Measurements from ENCODE around the gene ADAMTS13. TPM values are rescaled to one million over a fixed set of nuclear protein-coding genes. Genes with fewer than 3 reads are reported as not detected.

Gene ADAMTS13
- total and polyA plus RNA-seq, 2 experiments from 2014 or later: 1.4 to 2.2 TPM

- no peak overlapping the region for H2AFZ ChIP-seq
- no peaks in the 10 kb centered on the region for H3K4me1 ChIP-seq (ENCODE audit: insufficient read depth)
- no peaks in the 10 kb centered on the region for H4K20me1 ChIP-seq (ENCODE audit: insufficient read depth)
- no peaks in the 10 kb centered on the region for H3K9me3 ChIP-seq (ENCODE audit: low read depth)
- H3F3A ChIP-seq (ENCODE audit: insufficient read depth): no peaks in the 10 kb centered on the region
- in situ Hi-C loops (cut with MboI): no loop called here
- no peak overlapping the region for H3K27ac ChIP-seq
- 28% methylated on average over 19 to 20 of the region's 30 CpGs for WGBS, 2 experiments (ENCODE audit: low coverage in 1 of 2, low lambda C conversion rate in 2 of 2, missing lambda C conversion rate in 2 of 2)
- no peaks in the 10 kb centered on the region for H3K9me2 ChIP-seq (ENCODE audit: insufficient read depth)
- H3K4me2 ChIP-seq (ENCODE audit: unreplicated experiment): peak overlapping the region; percentile 71
- H3K9ac ChIP-seq: peak overlapping the region; percentile 79
- peak; percentile 37 for DNase-seq
- no peaks in the 10 kb centered on the region for H3K79me2 ChIP-seq (ENCODE audit: insufficient read depth)
- H3K27me3 ChIP-seq (replicated peaks; ENCODE audit: insufficient read depth): no peaks in the 10 kb centered on the region
- H3K4me3 ChIP-seq: peak overlapping the region; percentile 77
- H3K36me3 ChIP-seq (ENCODE audit: low read depth): no peaks in the 10 kb centered on the region
- no peak for TF ChIP-seq EZH2 (IDR thresholded peaks at IDR 0.05; ENCODE audit: insufficient read depth, poor library complexity, severe bottlenecking)
- TF ChIP-seq EZH2phosphoT487 (IDR thresholded peaks at IDR 0.05; ENCODE audit: insufficient read depth, low read depth): no peak
These were observed 38.4 kb downstream of the ADAMTS13 start for GRCh38 chr9:133460405-133461175.

GRCh38 chr9:133461975-133462374 is 39.8 kb downstream of the ADAMTS13 start:
- no peaks in the 10 kb centered on the region for H3K36me3 ChIP-seq (ENCODE audit: low read depth)
- no peaks in the 10 kb centered on the region for H3K79me2 ChIP-seq (ENCODE audit: insufficient read depth)
- no peak overlapping the region for H2AFZ ChIP-seq
- no peak overlapping the region for H3K27ac ChIP-seq
- no peak for DNase-seq
- 67 to 73% methylated on average over 4 of the region's 4 CpGs for WGBS, 2 experiments (ENCODE audit: low coverage in 1 of 2, low lambda C conversion rate in 2 of 2, missing lambda C conversion rate in 2 of 2)
- no peaks in the 10 kb centered on the region for H4K20me1 ChIP-seq (ENCODE audit: insufficient read depth)
- TF ChIP-seq EZH2phosphoT487 (IDR thresholded peaks at IDR 0.05; ENCODE audit: insufficient read depth, low read depth): no peak
- no peak for TF ChIP-seq EZH2 (IDR thresholded peaks at IDR 0.05; ENCODE audit: insufficient read depth, poor library complexity, severe bottlenecking)
- no peak overlapping the region for H3K9ac ChIP-seq
- H3K4me2 ChIP-seq (ENCODE audit: unreplicated experiment): no peak overlapping the region
- in situ Hi-C loops (cut with MboI): no loop called here
- H3K27me3 ChIP-seq (replicated peaks; ENCODE audit: insufficient read depth): no peaks in the 10 kb centered on the region
- no peaks in the 10 kb centered on the region for H3K9me2 ChIP-seq (ENCODE audit: insufficient read depth)
- H3K4me1 ChIP-seq (ENCODE audit: insufficient read depth): no peaks in the 10 kb centered on the region
- no peak overlapping the region for H3K4me3 ChIP-seq
- H3K9me3 ChIP-seq (ENCODE audit: low read depth): no peaks in the 10 kb centered on the region
- H3F3A ChIP-seq (ENCODE audit: insufficient read depth): no peaks in the 10 kb centered on the region; the same call in 1 of the 2 replicates

- Histone ChIP-seq H3K9ac (no peak overlapping the region), H3K79me2 (ENCODE audit: insufficient read depth) (no peaks in the 10 kb centered on the region), H3K4me2 (ENCODE audit: unreplicated experiment) (no peak overlapping the region), H3K9me2 (ENCODE audit: insufficient read depth) (no peaks in the 10 kb centered on the region), H4K20me1 (ENCODE audit: insufficient read depth) (no peaks in the 10 kb centered on the region), H2AFZ (no peak overlapping the region), H3K36me3 (ENCODE audit: low read depth) (no peaks in the 10 kb centered on the region), H3K27me3 (replicated peaks; ENCODE audit: insufficient read depth) (no peaks in the 10 kb centered on the region), H3K9me3 (ENCODE audit: low read depth) (no peaks in the 10 kb centered on the region), H3K4me3 (no peak overlapping the region), H3K27ac (no peak overlapping the region), H3F3A (ENCODE audit: insufficient read depth) (no peaks in the 10 kb centered on the region; the same call in 1 of the 2 replicates), H3K4me1 (ENCODE audit: insufficient read depth) (no peaks in the 10 kb centered on the region)
- in situ Hi-C loops (cut with MboI): no loop called here
- 85 to 87% methylated on average over 21 to 22 of the region's 22 CpGs for WGBS, 2 experiments (ENCODE audit: low coverage in 1 of 2, low lambda C conversion rate in 2 of 2, missing lambda C conversion rate in 2 of 2)
- DNase-seq: no peak
- TF ChIP-seq EZH2phosphoT487 (IDR thresholded peaks at IDR 0.05; ENCODE audit: insufficient read depth, low read depth) (no peak), EZH2 (IDR thresholded peaks at IDR 0.05; ENCODE audit: insufficient read depth, poor library complexity, severe bottlenecking) (no peak)
These were observed 41.2 kb downstream of the ADAMTS13 start for GRCh38 chr9:133463234-133463863.

DNA sequence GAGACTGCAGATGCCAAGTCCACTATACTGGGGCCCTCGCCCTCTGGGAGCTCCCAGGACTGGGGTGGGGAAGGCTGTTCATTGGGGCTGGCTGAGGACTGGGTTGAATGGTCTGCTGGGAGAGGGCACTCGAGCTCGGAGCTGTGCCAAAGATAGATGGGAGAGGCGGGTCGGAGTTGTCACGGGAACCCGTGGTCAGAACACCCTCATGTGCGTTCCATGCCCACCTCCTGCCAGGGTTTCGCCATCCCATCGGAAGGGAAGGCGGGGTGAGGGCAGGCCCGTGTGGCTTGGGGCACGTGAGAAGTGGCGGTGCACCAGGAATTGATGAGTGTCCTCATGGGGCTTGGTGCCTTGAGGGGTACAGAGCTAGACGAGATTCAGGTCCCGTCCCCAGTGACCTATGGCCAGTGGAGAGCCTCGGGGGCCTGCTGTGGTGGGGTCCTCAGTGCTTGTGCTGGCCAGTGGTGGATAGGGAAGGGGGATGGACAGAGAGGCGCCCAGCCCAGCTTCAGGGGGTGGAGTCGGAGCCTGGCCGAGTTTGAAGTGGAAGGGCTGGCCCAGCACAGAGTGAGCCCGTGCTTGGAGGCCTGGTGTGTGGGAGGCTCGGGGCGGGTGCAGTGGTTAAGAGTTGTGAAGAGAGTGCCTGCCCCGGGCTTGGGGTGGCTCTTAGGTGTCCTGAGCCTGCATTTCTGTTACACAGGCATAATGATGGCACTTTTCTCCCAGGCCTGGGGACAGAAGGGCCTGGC is 41.9 kb downstream of the ADAMTS13 start:
- DNase-seq: peak; percentile 20
- in situ Hi-C loops (cut with MboI): no loop called here
- Histone ChIP-seq H3K79me2 (ENCODE audit: insufficient read depth) (no peaks in the 10 kb centered on the region), H3K4me3 (no peak overlapping the region), H3K27ac (no peak overlapping the region), H3K9me3 (ENCODE audit: low read depth) (no peaks in the 10 kb centered on the region), H3K9ac (no peak overlapping the region), H2AFZ (no peak overlapping the region), H3K4me2 (ENCODE audit: unreplicated experiment) (no peak overlapping the region), H3K9me2 (ENCODE audit: insufficient read depth) (no peaks in the 10 kb centered on the region), H4K20me1 (ENCODE audit: insufficient read depth) (no peaks in the 10 kb centered on the region), H3K27me3 (replicated peaks; ENCODE audit: insufficient read depth) (no peaks in the 10 kb centered on the region), H3K36me3 (ENCODE audit: low read depth) (no peaks in the 10 kb centered on the region), H3F3A (ENCODE audit: insufficient read depth) (no peaks in the 10 kb centered on the region; the same call in 1 of the 2 replicates), H3K4me1 (ENCODE audit: insufficient read depth) (no peaks in the 10 kb centered on the region)
- TF ChIP-seq EZH2 (IDR thresholded peaks at IDR 0.05; ENCODE audit: insufficient read depth, poor library complexity, severe bottlenecking) (no peak), EZH2phosphoT487 (IDR thresholded peaks at IDR 0.05; ENCODE audit: insufficient read depth, low read depth) (no peak)
- 74 to 75% methylated on average over 24 of the region's 24 CpGs for WGBS, 2 experiments (ENCODE audit: low coverage in 1 of 2, low lambda C conversion rate in 2 of 2, missing lambda C conversion rate in 2 of 2)

Measured in GM23248 (cell line).